PC-3 (cell line): ENCODE measurements around the gene CCR6.

Experiments used
- CTCF ChIP-seq: fragments of 300-600 bp; sonication (generic); conservative IDR thresholded peaks from 2 replicates; pipeline ENCODE4 v1.5.1; 2017; ENCODE audit warnings: antibody characterized with exemption, low read depth, mild to moderate bottlenecking, low read length
- EZH2phosphoT487 ChIP-seq: fragments of 300-600 bp; sonication (generic); IDR thresholded peaks from 2 replicates; pipeline ENCODE4 v1.6.1; 2018; ENCODE audit warnings: mild to moderate bottlenecking, antibody characterized with exemption, low read length, borderline replicate concordance

- no peak for TF ChIP-seq CTCF
- no peak for TF ChIP-seq EZH2phosphoT487
Observed at GRCh38 chr6:167091805-167092107, 31.1 kb upstream of the CCR6 start.
